Gastrocnemius medialis (tissue), 4 donors: ENCODE data around the gene UPB1.

ENCODE experiments used
- POLR2A ChIP-seq, 2 donors: fragments of 450-650 bp; IDR thresholded peaks; one replicate each; pipeline ENCODE4 v1.6.1; 2017; ENCODE audit warnings: antibody characterized with exemption in 2 of 2, mild to moderate bottlenecking in 2 of 2, moderate library complexity in 2 of 2
- TF ChIP-seq, protein P1 (sequence below), 5 experiments: fragments of 450-650 bp in 3 of 5; fragments of 200-600 bp in 2 of 5; sonication (generic) in 2 of 5; IDR thresholded peaks in 4 of 5; conservative IDR thresholded peaks in 1 of 5; 1 replicate in 4 of 5; 2 replicates in 1 of 5; pipeline ENCODE4 v1.5.1; 2016 to 2019; ENCODE audit warnings: antibody characterized with exemption in 5 of 5, mild to moderate bottlenecking in 3 of 5, moderate library complexity in 3 of 5

DNA sequence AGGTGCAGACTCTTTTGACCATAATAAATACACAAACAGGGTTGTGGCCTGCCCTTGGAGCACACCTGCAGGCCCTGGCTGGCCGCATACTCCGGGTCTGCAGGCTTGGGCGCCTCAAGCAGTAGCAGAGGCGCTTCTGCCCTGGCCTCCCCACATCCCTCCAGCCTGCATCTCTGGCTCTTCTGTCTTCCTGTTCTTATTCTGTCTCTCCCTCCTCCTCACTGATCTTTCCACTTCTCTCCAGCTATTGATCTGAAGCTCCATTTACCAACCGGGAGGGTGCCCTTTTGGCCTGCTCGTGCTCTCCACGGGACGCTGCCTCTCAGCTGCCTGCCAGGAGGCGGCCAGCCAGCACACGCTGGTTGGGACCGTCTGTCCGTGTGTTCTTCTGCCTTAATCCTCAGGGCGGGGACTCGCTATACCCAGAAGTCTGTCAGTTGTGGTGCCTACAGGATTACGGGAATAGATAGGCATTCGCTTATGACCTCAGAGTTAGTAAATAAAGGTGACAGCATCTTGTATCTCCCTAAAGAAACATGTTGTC is 5.2 kb downstream of the UPB1 start:
- TF ChIP-seq, protein P1, sequence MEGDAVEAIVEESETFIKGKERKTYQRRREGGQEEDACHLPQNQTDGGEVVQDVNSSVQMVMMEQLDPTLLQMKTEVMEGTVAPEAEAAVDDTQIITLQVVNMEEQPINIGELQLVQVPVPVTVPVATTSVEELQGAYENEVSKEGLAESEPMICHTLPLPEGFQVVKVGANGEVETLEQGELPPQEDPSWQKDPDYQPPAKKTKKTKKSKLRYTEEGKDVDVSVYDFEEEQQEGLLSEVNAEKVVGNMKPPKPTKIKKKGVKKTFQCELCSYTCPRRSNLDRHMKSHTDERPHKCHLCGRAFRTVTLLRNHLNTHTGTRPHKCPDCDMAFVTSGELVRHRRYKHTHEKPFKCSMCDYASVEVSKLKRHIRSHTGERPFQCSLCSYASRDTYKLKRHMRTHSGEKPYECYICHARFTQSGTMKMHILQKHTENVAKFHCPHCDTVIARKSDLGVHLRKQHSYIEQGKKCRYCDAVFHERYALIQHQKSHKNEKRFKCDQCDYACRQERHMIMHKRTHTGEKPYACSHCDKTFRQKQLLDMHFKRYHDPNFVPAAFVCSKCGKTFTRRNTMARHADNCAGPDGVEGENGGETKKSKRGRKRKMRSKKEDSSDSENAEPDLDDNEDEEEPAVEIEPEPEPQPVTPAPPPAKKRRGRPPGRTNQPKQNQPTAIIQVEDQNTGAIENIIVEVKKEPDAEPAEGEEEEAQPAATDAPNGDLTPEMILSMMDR (IDR thresholded peaks at IDR 0.05 in 4 of 5, conservative IDR thresholded peaks at IDR 0.05 in 1 of 5) = no peak
- TF ChIP-seq POLR2A (IDR thresholded peaks at IDR 0.05) = no peak
